Endothelial cell of umbilical vein (primary cell): Measurements from ENCODE around the gene CEACAM3. TPM values are rescaled to one million over a fixed set of nuclear protein-coding genes. Genes with fewer than 3 reads are reported as not detected.

Source experiments
- BruUV-seq: library from RNA; stranded (reverse); fragments of 400-500 nt; replicated peaks from 2 replicates; lab custom pipeline; 2021; lab: Mats Ljungman, UMichigan
- CTCF ChIA-PET: fragments of 300-600, 350-600 bp; sonication (Branson Sonifier 250); formaldehyde crosslinking; loops from one replicate; lab custom pipeline; 2021; ENCODE audit warnings: antibody characterized with exemption, inconsistent platforms; lab: Charles Lee
- POLR2A ChIA-PET: fragments of 300-600, 350-600 bp; sonication (Branson Sonifier 250); formaldehyde crosslinking; loops from one replicate; lab custom pipeline; 2021; ENCODE audit warnings: antibody characterized with exemption, inconsistent platforms; lab: Charles Lee
- DNase-seq: peaks from one replicate; pipeline ENCODE4 v3.0.0-alpha.2; 2011; ENCODE audit warnings: low read depth, low spot score
- FAIRE-seq: peaks from 2 replicates; lab custom pipeline; 2011; peaks lifted over from hg19 to GRCh38; lab: Jason Lieb, UNC
- H2AFZ ChIP-seq: 2 replicates; pipeline ENCODE4 v1.6.0; 2012; ENCODE audit warnings: low read depth, low read length, control low read depth, inconsistent platforms
- H3K27ac ChIP-seq: 2 replicates; pipeline ENCODE4 v1.5.1; 2011; ENCODE audit warnings: low read depth, mild to moderate bottlenecking, control low read depth, low read length, moderate library complexity; ENCODE audit not compliant: insufficient read depth
- H3K27me3 ChIP-seq, 2 experiments: 2 replicates each; pipeline versions ENCODE4 v1.6.0 to v1.6.1; 2011; ENCODE audit warnings: low read length in 2 of 2, mixed read lengths in 1 of 2; ENCODE audit not compliant: control insufficient read depth in 2 of 2, insufficient read depth in 2 of 2
- H3K36me3 ChIP-seq, 2 experiments: 2 replicates in 1 of 2; 3 replicates in 1 of 2; pipeline ENCODE4 v1.5.1; 2011; ENCODE audit warnings: low read length in 2 of 2, mild to moderate bottlenecking in 1 of 2, moderate library complexity in 1 of 2; ENCODE audit not compliant: control insufficient read depth in 2 of 2, insufficient read depth in 2 of 2; ENCODE audit errors: extremely low read depth in 1 of 2
- H3K4me1 ChIP-seq: 3 replicates; pipeline ENCODE4 v1.5.1; 2011; ENCODE audit warnings: mild to moderate bottlenecking, low read length; ENCODE audit not compliant: control insufficient read depth, insufficient read depth; ENCODE audit errors: extremely low read depth
- H3K4me2 ChIP-seq: 2 replicates; pipeline ENCODE4 v1.6.1; 2011; ENCODE audit warnings: low read length, control low read depth, mixed read lengths; ENCODE audit not compliant: insufficient read depth
- H3K4me3 ChIP-seq, 3 experiments: fragments of 200-600 bp in 1 of 3; sonication (generic), shearing (Covaris generic) in 1 of 3; replicated peaks in 1 of 3; 2 replicates each; pipeline ENCODE4 v1.5.1; 2011 to 2016; ENCODE audit warnings: control low read depth in 3 of 3, low read length in 3 of 3, mild to moderate bottlenecking in 2 of 3, inconsistent platforms in 1 of 3, low read depth in 1 of 3, moderate library complexity in 1 of 3; ENCODE audit not compliant: insufficient read depth in 1 of 3
- H3K79me2 ChIP-seq: 2 replicates; pipeline ENCODE4 v1.6.0; 2012; ENCODE audit warnings: low read length, inconsistent platforms; ENCODE audit not compliant: control insufficient read depth, insufficient read depth
- H3K9ac ChIP-seq: replicated peaks from 2 replicates; pipeline ENCODE3; 2011; ENCODE audit warnings: low read length, control low read depth; ENCODE audit not compliant: insufficient read depth; ENCODE audit errors: extremely low read depth
- H3K9me1 ChIP-seq: replicated peaks from 3 replicates; pipeline ENCODE4 v1.6.0; 2011; ENCODE audit warnings: mild to moderate bottlenecking, low read length; ENCODE audit not compliant: control insufficient read depth, insufficient read depth; ENCODE audit errors: extremely low read depth
- H3K9me3 ChIP-seq: replicated peaks from 2 replicates; pipeline ENCODE4 v1.5.1; 2012; ENCODE audit warnings: low read length, inconsistent platforms; ENCODE audit not compliant: control insufficient read depth, insufficient read depth
- H4K20me1 ChIP-seq: replicated peaks from 2 replicates; pipeline ENCODE3; 2011; ENCODE audit warnings: mild to moderate bottlenecking, low read length; ENCODE audit not compliant: control insufficient read depth, insufficient read depth; ENCODE audit errors: extremely low read depth
- CTCF ChIP-seq, 2 donors: IDR thresholded peaks; 1 replicate in 1 of 2; 2 replicates in 1 of 2; pipeline ENCODE4 v1.5.1; 2011; ENCODE audit warnings: low read length in 2 of 2, mild to moderate bottlenecking in 2 of 2, moderate library complexity in 2 of 2, control low read depth in 1 of 2, inconsistent platforms in 1 of 2, low read depth in 1 of 2; ENCODE audit not compliant: insufficient read depth in 1 of 2; ENCODE audit errors: extremely low read depth in 1 of 2
- EZH2 ChIP-seq: IDR thresholded peaks from 2 replicates; pipeline ENCODE4 v1.6.1; 2012; ENCODE audit warnings: borderline replicate concordance, low read depth, mild to moderate bottlenecking, moderate library complexity, low read length, inconsistent platforms; ENCODE audit not compliant: severe bottlenecking
- FOS ChIP-seq: IDR thresholded peaks from 2 replicates; pipeline ENCODE4 v1.6.1; 2011; ENCODE audit warnings: mild to moderate bottlenecking, low read length, moderate library complexity, borderline replicate concordance; ENCODE audit not compliant: insufficient read depth
- GATA2 ChIP-seq: IDR thresholded peaks from 2 replicates; pipeline ENCODE4 v1.7.0; 2011; ENCODE audit warnings: low read depth, mild to moderate bottlenecking, moderate library complexity, mixed read lengths, low read length; ENCODE audit not compliant: insufficient read length, insufficient read depth
- JUN ChIP-seq: IDR thresholded peaks from 2 replicates; pipeline ENCODE4 v1.6.1; 2011; ENCODE audit warnings: borderline replicate concordance, low read depth; ENCODE audit not compliant: insufficient read length, insufficient read depth
- MAX ChIP-seq: IDR thresholded peaks from 2 replicates; pipeline ENCODE4 v1.6.1; 2011; ENCODE audit not compliant: insufficient read depth, insufficient read length
- MYC ChIP-seq: IDR thresholded peaks from one replicate; pipeline ENCODE4 v1.6.1; 2011; ENCODE audit warnings: mild to moderate bottlenecking, low read depth, low read length
- POLR2A ChIP-seq: IDR thresholded peaks from 2 replicates; pipeline ENCODE4 v1.6.1; 2012; ENCODE audit warnings: low read depth, mild to moderate bottlenecking, control low read depth, low read length
- POLR2AphosphoS5 ChIP-seq: IDR thresholded peaks from 2 replicates; pipeline ENCODE4 v1.6.1; 2012; ENCODE audit warnings: low read depth, mild to moderate bottlenecking, control low read depth, low read length, moderate library complexity; ENCODE audit not compliant: insufficient read depth
- dilution Hi-C: fragments of 300-500 bp; cut with MboI; formaldehyde crosslinking; loops from one replicate; pipeline ENCODE4 v1.15.0; 2019; ENCODE audit warnings: low sequenced_read_pairs; ENCODE audit not compliant: extremely low pct_ligation_motif_present
- intact Hi-C: fragments of 100-400 bp; cut with micrococcal nuclease; formaldehyde crosslinking; loops from one replicate; pipeline ENCODE4 v1.10.0; 2022
- polyA plus RNA-seq, 4 experiments: library from polyadenylated mRNA; depleted of rRNA in 3 of 4; stranded (reverse) in 3 of 4; unstranded in 1 of 4; fragments of >200 nt; gene quantifications; 2 replicates each; pipeline versions ENCODE4 v1.2.1 to v1.2.3, GENCODE V29; 2011 to 2012; ENCODE audit warnings: missing spikeins in 1 of 4
- total RNA-seq: library from RNA; stranded (reverse); gene quantifications from 2 replicates; pipeline ENCODE4 v1.2.3, GENCODE V29; 2021

The CEACAM3 gene
- total and polyA plus RNA-seq, 2 donors (not counting 3 experiments of a cell fraction or from before 2014, with no cell fraction given) = not detected

- no peak overlapping the region for H3K27ac ChIP-seq
- no peaks in the 10 kb centered on the region for H3K36me3 ChIP-seq
- CTCF ChIA-PET = no interaction called here
- H3K9ac ChIP-seq = no peak overlapping the region
- POLR2A ChIA-PET = no interaction called here
- H3K9me3 ChIP-seq = no peaks in the 10 kb centered on the region
- H3K4me2 ChIP-seq = no peak overlapping the region
- no TSS peak for BruUV-seq
- intact Hi-C loops (no loop called here), dilution Hi-C loops (no loop called here)
- H2AFZ ChIP-seq = no peak overlapping the region
- H3K79me2 ChIP-seq = no peaks in the 10 kb centered on the region
- DNase-seq (no peak), FAIRE-seq (no peak)
- no peaks in the 10 kb centered on the region for H4K20me1 ChIP-seq
- no peaks in the 10 kb centered on the region for H3K27me3 ChIP-seq
- no peaks in the 10 kb centered on the region for H3K4me1 ChIP-seq
- H3K9me1 ChIP-seq = no peaks in the 10 kb centered on the region
- no peak overlapping the region for H3K4me3 ChIP-seq
- TF ChIP-seq CTCF (IDR thresholded peaks at IDR 0.05; ENCODE audit: extremely low read depth in 1 of 2, insufficient read depth in 1 of 2, low read depth in 1 of 2, low read length in 2 of 2) (no peak), POLR2A (no peak), EZH2 (no peak), MYC (no peak), MAX (no peak), FOS (no peak), GATA2 (no peak), POLR2AphosphoS5 (no peak), JUN (no peak)
These were observed 3.1 kb downstream of the CEACAM3 start for GRCh38 chr19:41799444-41800000.
